Body of pancreas (tissue), 4 donors: ENCODE data around the gene DEPDC5.

Experiments
- POLR2A ChIP-seq, 3 donors: fragments of 450-650 bp; IDR thresholded peaks; one replicate each; pipeline ENCODE4 v1.6.1; 2016; ENCODE audit warnings: antibody characterized with exemption in 3 of 3, mild to moderate bottlenecking in 2 of 3
- TF ChIP-seq, protein P1 (sequence below), 7 experiments: fragments of 450-650 bp in 4 of 7; fragments of 200-600 bp in 3 of 7; sonication (generic) in 3 of 7; IDR thresholded peaks; one replicate each; pipeline ENCODE4 v1.5.1; 2016 to 2019; ENCODE audit warnings: antibody characterized with exemption in 7 of 7

DNA sequence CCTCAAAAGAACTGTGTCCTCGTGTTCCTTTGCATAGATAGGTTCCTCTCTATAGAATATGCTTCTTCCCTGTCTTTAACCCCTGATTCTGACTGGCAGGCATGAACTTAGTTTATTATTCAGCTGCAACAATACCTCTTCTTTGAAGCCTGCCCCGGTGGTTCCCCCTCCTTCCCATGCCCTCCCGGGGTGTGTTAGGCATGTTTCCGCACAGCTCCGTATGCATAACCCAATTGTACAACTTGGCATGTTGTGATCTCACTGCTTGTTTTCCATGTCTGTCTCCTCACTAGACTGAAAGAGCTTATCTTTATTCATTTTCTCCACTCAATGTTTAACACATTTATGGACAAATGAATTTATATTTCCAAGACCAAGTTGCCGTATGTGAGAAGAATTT is 72.6 kb downstream of the DEPDC5 start:
- TF ChIP-seq, protein P1, sequence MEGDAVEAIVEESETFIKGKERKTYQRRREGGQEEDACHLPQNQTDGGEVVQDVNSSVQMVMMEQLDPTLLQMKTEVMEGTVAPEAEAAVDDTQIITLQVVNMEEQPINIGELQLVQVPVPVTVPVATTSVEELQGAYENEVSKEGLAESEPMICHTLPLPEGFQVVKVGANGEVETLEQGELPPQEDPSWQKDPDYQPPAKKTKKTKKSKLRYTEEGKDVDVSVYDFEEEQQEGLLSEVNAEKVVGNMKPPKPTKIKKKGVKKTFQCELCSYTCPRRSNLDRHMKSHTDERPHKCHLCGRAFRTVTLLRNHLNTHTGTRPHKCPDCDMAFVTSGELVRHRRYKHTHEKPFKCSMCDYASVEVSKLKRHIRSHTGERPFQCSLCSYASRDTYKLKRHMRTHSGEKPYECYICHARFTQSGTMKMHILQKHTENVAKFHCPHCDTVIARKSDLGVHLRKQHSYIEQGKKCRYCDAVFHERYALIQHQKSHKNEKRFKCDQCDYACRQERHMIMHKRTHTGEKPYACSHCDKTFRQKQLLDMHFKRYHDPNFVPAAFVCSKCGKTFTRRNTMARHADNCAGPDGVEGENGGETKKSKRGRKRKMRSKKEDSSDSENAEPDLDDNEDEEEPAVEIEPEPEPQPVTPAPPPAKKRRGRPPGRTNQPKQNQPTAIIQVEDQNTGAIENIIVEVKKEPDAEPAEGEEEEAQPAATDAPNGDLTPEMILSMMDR (IDR thresholded peaks at IDR 0.05) = no peak
- no peak for TF ChIP-seq POLR2A (IDR thresholded peaks at IDR 0.05)
